Left cardiac atrium (tissue), 4 donors: ENCODE results near the gene KCNMA1. TPM values are rescaled to one million over a fixed set of nuclear protein-coding genes. Genes with fewer than 3 reads are reported as not detected.

ENCODE experiments used
- ATAC-seq, 2 donors: fragments of 200-7000 bp; cut with Tn5 transposase; one replicate each; pipeline ENCODE4 v1.9.1; 2020; ENCODE audit warnings: mild to moderate bottlenecking in 2 of 2, moderate library complexity in 2 of 2
- DNase-seq: peaks from one replicate; pipeline ENCODE4 v3.0.0-alpha.2; 2020
- intact Hi-C, 2 donors: fragments of 100-400 bp; cut with DNase I; formaldehyde crosslinking; loops; one replicate each; pipeline versions ENCODE4 v1.14.1 to v1.15.1; 2022 to 2023
- total RNA-seq, 2 donors: library from RNA; stranded (reverse); fragmentation: NEBNext Ultra II Directional; extraction: Animal tissue kit (Norgen Biotek cat#: 25700); gene quantifications; one replicate each; pipeline ENCODE4 v1.2.1, GENCODE V29; 2021
- donor health status: DM: no; HTN: yes; CAD: no.
- donor health status: DM: no; HTN: yes; CAD: no; lungs with severe emphysema.
- donor health status: DM: yes; HTN: yes; CAD: no.
- donor health status: Dilated cardiomyopathy.

The KCNMA1 gene
- total RNA-seq, 2 donors from 2014 or later, result 4.1 to 5.3 TPM

- DNase-seq, result no peak
- intact Hi-C loops, result no loop called here
- ATAC-seq, result no peak
Observed at GRCh38 chr10:76954838-76955237, 682.8 kb downstream of the KCNMA1 start.

DNA sequence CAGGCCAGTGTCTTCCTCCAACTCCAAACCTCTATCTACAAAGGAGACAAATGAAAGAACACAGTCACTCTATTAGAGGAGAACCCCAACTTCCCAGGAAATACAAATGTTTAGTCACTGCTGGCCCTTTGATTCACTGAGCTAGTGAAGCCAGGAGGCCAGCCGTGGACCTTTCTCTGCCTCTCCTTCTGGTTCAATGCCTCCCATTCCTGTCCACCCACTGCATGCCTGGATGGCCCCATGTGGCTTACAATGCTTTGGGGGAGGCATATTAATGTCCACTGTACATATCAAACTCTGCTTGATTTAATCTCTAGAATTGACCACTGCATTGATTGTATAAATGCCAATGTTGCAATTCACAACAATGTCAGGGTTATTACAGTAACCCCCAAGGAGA, 687.3 kb downstream of the KCNMA1 start:
- no peak for ATAC-seq
- DNase-seq, result no peak
- intact Hi-C loops, result no loop called here

GRCh38 chr10:76946270-76946669, 691.3 kb downstream of the KCNMA1 start:
- peak; percentile 38 to 90 for ATAC-seq
- no peak for DNase-seq
- intact Hi-C loops, result no loop called here

- no peak for DNase-seq
- no peak for ATAC-seq
- intact Hi-C loops, result no loop called here
Observed at GRCh38 chr10:76945166-76945565, 692.4 kb downstream of the KCNMA1 start.

DNA sequence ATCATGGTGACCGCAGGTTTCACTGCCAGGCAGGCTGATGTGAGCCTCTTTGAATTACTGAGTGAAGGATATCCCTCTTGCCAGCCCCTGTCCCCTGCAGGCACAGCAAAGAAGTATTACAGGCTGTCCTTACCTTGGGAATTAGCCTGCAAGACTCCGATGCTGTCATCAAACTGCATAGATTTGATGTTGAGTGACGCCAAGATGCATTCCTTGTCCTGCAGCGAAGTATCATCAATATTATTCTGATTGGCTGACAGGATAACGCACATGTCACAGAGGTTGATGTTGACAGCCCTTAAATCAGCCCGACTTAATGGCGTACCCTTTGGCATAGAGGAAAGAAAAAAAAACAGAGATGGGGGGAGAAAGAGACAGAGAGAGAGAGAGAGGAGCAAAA, 693.0 kb downstream of the KCNMA1 start:
- intact Hi-C loops, result no loop called here
- DNase-seq (no peak), ATAC-seq (no peak)

DNA sequence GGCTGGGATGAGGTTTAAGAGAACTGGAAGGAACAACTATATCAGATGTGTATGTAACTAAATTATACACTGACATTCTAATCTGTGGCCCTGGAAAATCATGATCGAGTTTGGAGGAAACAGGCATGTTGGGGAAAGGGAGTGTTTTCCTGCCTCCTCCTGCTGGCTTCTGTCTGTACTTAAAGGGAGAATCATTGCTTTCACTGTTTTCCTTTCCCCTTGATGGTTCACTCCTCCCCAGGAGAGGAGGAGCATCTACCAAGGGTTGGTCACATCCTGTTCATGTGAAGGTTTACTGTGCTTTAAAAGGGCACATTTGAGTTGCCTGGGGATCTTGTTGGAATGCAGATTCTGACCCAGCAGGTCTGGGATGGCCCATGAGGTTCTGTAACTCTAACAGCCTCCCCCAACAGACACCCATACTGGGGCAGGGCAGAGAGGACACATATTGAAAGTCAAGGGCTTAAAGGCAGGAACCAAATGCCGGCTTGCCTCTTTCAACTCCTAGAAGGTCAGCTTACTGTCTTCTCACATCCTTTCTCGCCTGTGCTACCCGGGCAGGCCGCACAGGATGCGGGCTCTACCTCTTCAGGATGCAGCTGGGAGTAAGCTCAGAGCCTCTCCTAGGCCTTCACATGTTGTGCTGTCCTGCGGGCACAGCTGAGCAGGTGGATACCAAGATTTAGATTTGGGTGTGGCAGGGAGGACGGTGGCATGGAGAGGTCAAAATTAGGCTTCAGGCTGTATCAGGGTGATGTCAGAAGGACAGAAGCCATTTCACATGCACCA, 694.8 kb downstream of the KCNMA1 start:
- DNase-seq (no peak), ATAC-seq (no peak)
- intact Hi-C loops, result no loop called here

DNA sequence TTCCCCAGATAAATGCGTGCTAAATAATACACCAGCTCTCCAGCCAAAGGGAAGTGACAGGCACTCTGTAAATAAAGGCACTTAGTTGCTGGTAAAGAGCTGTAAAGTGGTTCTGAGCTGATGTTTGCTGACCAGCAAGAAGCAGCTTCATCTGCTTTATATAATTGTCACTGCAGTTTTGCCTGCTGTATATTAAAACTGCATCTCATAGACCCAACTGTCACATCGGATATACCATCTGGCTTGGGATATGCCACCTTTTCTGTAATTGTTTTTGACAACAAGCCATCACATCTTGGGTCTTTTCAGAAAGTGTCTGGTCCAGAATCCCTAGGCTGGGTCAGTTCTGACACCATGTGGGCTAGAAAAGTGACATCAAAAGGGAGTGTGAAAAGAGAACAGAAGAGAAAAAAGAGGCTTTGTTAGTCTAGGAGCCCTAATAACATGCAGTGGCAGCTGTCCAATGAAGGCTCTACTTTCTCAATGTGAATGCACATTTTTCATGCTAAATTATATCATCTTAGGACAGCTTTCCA, 697.6 kb downstream of the KCNMA1 start:
- intact Hi-C loops, result no loop called here

GRCh38 chr10:76937181-76937600, 700.4 kb downstream of the KCNMA1 start:
- peak in 1 of 2 donors; percentile 34 for ATAC-seq
- intact Hi-C loops, result no loop called here
- no peak for DNase-seq

More for the DNA sequence above, 697.6 kb downstream of the KCNMA1 start:
- ATAC-seq (no peak), DNase-seq (no peak)

- intact Hi-C loops, result no loop called here
- DNase-seq (no peak), ATAC-seq (no peak)
Observed at GRCh38 chr10:76935941-76936613, 701.5 kb downstream of the KCNMA1 start.

- DNase-seq (no peak), ATAC-seq (no peak)
- intact Hi-C loops, result no loop called here
Observed at GRCh38 chr10:76928565-76928964, 709.0 kb downstream of the KCNMA1 start.

DNA sequence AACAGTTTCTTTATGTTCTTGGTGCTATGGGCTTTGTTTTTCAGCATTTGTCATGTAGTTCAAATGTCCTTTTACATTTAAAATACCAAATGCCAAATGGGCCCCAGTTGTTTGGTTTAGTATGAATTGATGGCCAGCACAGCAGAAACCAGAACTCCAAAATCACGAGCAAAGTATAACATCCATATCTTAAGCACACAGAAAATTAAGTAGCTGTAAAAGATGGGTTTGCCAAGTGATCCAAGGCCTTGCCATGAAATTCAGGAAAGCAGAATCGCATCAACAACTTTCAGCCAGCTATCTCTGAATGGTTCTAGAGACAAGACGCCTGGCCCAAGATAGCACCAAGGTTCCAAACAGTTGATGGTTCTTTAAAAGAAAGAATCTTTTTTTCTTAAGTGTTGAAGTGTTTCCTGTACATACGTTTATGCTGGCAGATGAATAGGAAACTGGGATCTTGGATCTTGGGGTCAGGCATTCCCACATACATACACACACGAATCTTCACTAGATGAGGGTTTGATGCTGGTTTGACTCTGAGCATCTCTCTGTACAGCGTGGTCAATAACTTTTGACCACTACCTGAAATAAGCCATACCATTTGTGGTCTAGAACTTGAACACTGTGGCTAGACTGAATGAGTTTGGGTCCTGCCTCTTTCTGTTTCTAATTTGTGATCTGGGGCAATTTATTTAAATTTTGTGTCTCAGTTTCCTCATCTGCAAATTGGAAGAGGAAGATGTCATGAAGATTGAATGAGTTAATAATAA, 711.8 kb downstream of the KCNMA1 start:
- intact Hi-C loops, result no loop called here
- no peak for ATAC-seq
- DNase-seq, result no peak

- ATAC-seq, result no peak
Observed at GRCh38 chr10:76922666-76923065, 714.9 kb downstream of the KCNMA1 start.

GRCh38 chr10:76921383-76922010, 716.1 kb downstream of the KCNMA1 start:
- DNase-seq (no peak), ATAC-seq (no peak)
- intact Hi-C loops, result no loop called here

More at GRCh38 chr10:76922666-76923065, 714.9 kb downstream of the KCNMA1 start:
- no peak for DNase-seq
- intact Hi-C loops, result no loop called here

- DNase-seq, result no peak
- ATAC-seq, result no peak
- intact Hi-C loops, result no loop called here
Observed at GRCh38 chr10:76920581-76920980, 717.0 kb downstream of the KCNMA1 start.

GRCh38 chr10:76918106-76918505, 719.5 kb downstream of the KCNMA1 start:
- ATAC-seq, result no peak
- intact Hi-C loops, result no loop called here
- no peak for DNase-seq

DNA sequence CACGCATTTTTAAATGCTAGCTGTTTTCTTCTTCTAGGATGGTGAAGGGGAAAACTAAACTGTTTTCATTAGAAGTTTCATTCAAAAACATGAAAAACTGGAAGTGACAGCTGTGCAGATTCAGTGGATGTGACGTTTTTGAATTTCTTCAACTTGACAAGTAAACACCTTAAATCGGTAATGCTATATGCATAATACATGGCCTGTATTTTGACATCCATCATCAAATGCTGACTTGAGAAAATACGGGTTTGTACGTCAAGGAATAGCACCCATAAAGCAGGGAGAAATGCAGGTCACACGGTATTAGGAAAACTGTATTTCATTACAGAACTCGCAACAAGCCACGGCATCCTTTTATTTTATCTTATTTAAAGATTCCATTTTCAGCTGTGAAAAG, 720.5 kb downstream of the KCNMA1 start:
- no peak for DNase-seq
- no peak for ATAC-seq
- intact Hi-C loops, result no loop called here

DNA sequence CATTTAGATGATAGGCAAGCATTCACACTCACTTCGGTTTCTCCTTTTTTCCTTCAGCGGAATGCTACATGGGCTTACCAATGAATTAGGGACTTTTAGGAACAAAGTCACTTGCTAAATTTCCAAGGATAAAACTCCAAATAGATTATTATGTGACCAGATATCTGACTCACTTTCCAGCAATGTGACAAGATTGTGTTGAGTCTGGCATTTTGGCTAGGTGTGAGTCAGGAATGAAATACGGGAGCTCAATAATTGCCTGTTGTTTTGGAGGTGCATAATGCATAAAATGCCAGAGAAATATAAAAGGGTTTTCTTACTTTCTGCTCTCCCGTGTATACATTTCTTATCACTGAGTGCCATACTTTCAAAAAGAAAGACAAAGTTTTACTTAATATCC, 721.1 kb downstream of the KCNMA1 start:
- intact Hi-C loops, result no loop called here
- DNase-seq (no peak), ATAC-seq (no peak)

DNA sequence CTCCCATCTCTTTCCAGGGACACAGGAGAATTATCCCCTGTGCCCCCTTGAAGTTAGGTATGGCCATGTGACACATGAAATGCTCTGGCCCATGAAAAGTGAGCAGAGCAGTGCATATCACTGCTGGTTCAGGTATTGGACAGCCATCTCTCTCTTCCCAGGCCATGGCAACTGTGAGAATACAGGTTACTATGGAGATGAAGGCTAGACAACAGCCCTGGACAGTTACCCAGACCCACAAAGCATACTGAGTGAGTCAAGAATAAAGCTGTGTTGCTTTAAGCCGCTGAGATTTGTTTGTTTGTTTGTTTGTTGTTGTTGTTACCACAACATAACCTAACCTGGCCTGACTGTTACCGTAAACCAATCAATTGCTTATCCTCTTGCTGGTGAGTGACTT, 722.3 kb downstream of the KCNMA1 start:
- intact Hi-C loops, result no loop called here
- ATAC-seq (no peak), DNase-seq (no peak)

DNA sequence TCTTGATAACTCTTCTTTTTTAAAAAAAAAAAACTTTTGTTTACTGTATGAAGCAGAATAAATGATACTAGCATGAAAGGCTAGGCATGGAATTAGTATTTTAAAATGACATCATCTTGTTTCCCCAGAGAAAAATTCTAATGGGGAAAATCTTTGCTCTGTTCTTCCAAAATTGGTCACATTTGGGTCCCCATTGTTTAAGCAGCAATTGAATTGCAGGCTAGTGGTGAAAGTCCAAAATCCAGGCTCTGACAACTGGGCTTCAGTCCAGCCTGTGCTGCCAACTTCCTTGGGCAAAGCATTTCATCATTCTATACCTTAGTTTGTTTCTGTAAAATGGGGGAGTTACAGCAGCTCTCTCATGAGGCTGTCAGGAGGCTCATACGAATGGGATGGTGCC, 726.4 kb downstream of the KCNMA1 start:
- ATAC-seq (no peak), DNase-seq (no peak)
- intact Hi-C loops, result no loop called here
